MM.1S (cell line): ENCODE results near the gene MAP3K4.

ENCODE experiments used
- EZH2 ChIP-seq: fragments of 300-600 bp; sonication (generic); optimal IDR thresholded peaks from 2 replicates; pipeline ENCODE3; 2017; ENCODE audit warnings: low read depth, mild to moderate bottlenecking, antibody characterized with exemption, low read length, mixed read lengths
- TF ChIP-seq, protein P1 (sequence below): fragments of 300-600 bp; sonication (generic); IDR thresholded peaks from 2 replicates; pipeline ENCODE4 v1.5.1; 2016; ENCODE audit warnings: antibody characterized with exemption, low read length, mixed read lengths

DNA sequence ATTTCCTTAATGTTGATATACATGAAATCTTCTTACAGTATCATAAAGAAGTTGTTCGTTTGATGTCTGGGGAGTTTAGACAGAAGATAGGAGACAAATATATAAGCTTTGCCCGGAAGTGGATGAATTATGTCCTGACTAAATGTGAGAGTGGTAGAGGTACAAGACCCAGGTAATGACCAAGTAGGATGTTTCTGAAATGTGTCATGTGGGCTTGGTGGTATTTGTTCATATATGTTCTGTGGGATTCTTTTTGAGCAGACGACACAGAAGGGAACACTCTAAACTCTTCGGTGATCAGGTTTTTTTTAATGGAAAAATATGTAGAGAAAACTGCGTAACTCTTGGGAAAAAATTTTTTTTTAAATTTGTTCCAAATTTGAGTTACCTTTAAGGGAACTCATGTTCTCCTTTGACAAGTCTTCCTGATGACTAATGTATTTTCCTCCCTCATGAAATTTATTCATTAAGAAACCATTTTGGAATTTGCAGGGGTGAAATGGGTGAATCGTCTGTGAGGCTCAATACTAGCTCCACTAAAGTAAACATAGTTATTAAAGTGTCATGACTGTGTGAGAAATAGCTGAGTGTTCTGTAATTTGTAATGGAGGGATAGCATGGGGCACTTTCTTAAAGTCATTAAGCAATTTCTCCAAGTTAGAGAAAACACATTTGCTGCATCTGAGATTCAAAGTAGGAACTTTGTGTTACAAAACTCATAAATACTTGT, 100.6 kb downstream of the MAP3K4 start:
- TF ChIP-seq, protein P1, sequence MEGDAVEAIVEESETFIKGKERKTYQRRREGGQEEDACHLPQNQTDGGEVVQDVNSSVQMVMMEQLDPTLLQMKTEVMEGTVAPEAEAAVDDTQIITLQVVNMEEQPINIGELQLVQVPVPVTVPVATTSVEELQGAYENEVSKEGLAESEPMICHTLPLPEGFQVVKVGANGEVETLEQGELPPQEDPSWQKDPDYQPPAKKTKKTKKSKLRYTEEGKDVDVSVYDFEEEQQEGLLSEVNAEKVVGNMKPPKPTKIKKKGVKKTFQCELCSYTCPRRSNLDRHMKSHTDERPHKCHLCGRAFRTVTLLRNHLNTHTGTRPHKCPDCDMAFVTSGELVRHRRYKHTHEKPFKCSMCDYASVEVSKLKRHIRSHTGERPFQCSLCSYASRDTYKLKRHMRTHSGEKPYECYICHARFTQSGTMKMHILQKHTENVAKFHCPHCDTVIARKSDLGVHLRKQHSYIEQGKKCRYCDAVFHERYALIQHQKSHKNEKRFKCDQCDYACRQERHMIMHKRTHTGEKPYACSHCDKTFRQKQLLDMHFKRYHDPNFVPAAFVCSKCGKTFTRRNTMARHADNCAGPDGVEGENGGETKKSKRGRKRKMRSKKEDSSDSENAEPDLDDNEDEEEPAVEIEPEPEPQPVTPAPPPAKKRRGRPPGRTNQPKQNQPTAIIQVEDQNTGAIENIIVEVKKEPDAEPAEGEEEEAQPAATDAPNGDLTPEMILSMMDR: no peak
- no peak for TF ChIP-seq EZH2
